Measurements from ENCODE around the gene TMEM91. TPM values are rescaled to one million over a fixed set of nuclear protein-coding genes. Genes with fewer than 3 reads are reported as not detected.

The TMEM91 gene
- total and polyA plus RNA-seq, 9 of the 15 experiments (the other 6 are each of a cell fraction or from before 2014, with no cell fraction given): 1.2 to 5.2 (median 2.7) TPM

DNA sequence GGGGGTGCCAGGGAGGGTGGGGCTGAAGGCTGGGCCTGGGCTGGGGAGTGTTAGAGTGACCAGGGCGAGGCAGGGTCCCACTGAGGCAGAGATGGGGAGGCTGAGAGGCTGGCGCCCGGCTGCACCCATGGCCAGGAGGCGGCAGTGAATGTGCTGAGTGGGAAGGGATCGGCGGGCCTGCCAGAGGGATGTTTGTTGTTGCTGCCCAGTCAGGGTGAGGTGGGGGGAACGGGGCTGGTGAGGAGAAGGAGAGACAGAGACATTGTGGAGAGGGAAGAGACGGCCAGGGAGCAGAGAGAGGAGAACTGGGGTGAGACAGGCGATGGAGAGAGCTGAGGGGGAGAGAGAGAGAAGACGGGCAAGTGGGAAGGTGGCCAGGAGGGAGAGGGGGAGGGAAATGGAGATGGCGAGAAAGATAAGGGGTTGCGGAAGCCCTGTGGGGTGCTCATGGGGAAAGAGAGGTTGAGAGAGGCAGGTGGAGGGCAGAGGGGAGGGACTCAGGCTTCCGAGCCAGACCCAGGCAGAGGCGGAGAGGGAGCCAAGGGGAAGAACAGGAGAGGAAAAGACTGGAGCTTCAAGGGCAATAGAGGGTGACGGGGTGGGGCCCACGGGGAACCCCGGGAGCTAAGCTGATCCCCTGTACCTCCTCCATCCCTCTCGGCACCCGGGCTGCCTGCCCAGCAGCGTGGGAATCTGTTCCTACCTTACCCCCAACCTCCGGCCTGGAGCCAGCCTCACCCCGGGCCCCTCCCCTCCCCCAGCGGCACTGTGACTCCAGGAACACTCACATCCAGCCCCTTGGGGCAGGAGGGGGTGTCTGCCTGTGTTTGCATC, 51.5 kb downstream of the TMEM91 start (continued):
- TF ChIP-seq, protein P1, sequence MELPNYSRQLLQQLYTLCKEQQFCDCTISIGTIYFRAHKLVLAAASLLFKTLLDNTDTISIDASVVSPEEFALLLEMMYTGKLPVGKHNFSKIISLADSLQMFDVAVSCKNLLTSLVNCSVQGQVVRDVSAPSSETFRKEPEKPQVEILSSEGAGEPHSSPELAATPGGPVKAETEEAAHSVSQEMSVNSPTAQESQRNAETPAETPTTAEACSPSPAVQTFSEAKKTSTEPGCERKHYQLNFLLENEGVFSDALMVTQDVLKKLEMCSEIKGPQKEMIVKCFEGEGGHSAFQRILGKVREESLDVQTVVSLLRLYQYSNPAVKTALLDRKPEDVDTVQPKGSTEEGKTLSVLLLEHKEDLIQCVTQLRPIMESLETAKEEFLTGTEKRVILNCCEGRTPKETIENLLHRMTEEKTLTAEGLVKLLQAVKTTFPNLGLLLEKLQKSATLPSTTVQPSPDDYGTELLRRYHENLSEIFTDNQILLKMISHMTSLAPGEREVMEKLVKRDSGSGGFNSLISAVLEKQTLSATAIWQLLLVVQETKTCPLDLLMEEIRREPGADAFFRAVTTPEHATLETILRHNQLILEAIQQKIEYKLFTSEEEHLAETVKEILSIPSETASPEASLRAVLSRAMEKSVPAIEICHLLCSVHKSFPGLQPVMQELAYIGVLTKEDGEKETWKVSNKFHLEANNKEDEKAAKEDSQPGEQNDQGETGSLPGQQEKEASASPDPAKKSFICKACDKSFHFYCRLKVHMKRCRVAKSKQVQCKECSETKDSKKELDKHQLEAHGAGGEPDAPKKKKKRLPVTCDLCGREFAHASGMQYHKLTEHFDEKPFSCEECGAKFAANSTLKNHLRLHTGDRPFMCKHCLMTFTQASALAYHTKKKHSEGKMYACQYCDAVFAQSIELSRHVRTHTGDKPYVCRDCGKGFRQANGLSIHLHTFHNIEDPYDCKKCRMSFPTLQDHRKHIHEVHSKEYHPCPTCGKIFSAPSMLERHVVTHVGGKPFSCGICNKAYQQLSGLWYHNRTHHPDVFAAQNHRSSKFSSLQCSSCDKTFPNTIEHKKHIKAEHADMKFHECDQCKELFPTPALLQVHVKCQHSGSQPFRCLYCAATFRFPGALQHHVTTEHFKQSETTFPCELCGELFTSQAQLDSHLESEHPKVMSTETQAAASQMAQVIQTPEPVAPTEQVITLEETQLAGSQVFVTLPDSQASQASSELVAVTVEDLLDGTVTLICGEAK (IDR thresholded peaks at IDR 0.05): peak; percentile 37; the same call in 1 of the 2 replicates
- TF ChIP-seq, protein P1 (CRISPR knock-in tag; IDR thresholded peaks at IDR 0.05): no peak
- TF ChIP-seq CEBPB (tag; IDR thresholded peaks at IDR 0.05): no peak
- no peak for TF ChIP-seq DACH1 (IDR thresholded peaks at IDR 0.05; ENCODE audit: partially characterized antibody)
- TF ChIP-seq, protein P2, sequence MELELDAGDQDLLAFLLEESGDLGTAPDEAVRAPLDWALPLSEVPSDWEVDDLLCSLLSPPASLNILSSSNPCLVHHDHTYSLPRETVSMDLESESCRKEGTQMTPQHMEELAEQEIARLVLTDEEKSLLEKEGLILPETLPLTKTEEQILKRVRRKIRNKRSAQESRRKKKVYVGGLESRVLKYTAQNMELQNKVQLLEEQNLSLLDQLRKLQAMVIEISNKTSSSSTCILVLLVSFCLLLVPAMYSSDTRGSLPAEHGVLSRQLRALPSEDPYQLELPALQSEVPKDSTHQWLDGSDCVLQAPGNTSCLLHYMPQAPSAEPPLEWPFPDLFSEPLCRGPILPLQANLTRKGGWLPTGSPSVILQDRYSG (tag; conservative IDR thresholded peaks at IDR 0.05; ENCODE audit: low read depth): no peak
- TF ChIP-seq, protein P3, sequence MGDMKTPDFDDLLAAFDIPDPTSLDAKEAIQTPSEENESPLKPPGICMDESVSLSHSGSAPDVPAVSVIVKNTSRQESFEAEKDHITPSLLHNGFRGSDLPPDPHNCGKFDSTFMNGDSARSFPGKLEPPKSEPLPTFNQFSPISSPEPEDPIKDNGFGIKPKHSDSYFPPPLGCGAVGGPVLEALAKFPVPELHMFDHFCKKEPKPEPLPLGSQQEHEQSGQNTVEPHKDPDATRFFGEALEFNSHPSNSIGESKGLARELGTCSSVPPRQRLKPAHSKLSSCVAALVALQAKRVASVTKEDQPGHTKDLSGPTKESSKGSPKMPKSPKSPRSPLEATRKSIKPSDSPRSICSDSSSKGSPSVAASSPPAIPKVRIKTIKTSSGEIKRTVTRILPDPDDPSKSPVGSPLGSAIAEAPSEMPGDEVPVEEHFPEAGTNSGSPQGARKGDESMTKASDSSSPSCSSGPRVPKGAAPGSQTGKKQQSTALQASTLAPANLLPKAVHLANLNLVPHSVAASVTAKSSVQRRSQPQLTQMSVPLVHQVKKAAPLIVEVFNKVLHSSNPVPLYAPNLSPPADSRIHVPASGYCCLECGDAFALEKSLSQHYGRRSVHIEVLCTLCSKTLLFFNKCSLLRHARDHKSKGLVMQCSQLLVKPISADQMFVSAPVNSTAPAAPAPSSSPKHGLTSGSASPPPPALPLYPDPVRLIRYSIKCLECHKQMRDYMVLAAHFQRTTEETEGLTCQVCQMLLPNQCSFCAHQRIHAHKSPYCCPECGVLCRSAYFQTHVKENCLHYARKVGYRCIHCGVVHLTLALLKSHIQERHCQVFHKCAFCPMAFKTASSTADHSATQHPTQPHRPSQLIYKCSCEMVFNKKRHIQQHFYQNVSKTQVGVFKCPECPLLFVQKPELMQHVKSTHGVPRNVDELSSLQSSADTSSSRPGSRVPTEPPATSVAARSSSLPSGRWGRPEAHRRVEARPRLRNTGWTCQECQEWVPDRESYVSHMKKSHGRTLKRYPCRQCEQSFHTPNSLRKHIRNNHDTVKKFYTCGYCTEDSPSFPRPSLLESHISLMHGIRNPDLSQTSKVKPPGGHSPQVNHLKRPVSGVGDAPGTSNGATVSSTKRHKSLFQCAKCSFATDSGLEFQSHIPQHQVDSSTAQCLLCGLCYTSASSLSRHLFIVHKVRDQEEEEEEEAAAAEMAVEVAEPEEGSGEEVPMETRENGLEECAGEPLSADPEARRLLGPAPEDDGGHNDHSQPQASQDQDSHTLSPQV (IDR thresholded peaks at IDR 0.05): no peak
- no peak for TF ChIP-seq JUNB (CRISPR knock-in tag; conservative IDR thresholded peaks at IDR 0.05)
- peak; percentile 6; the same call in 1 of the 2 replicates for TF ChIP-seq POLR2G (IDR thresholded peaks at IDR 0.05; ENCODE audit: low read depth, low read length)
- no peak for TF ChIP-seq FOXA3 (CRISPR knock-in tag; conservative IDR thresholded peaks at IDR 0.05 in 1 of 2, IDR thresholded peaks at IDR 0.05 in 1 of 2)
- TF ChIP-seq RBM17 (IDR thresholded peaks at IDR 0.05; ENCODE audit: borderline replicate concordance, low read depth, low read length): no peak
- no peak for TF ChIP-seq ZNF561 (CRISPR knock-in tag; conservative IDR thresholded peaks at IDR 0.05)

Data from K562 (cell line).